Measurements from ENCODE around the gene HCFC1.

DNA sequence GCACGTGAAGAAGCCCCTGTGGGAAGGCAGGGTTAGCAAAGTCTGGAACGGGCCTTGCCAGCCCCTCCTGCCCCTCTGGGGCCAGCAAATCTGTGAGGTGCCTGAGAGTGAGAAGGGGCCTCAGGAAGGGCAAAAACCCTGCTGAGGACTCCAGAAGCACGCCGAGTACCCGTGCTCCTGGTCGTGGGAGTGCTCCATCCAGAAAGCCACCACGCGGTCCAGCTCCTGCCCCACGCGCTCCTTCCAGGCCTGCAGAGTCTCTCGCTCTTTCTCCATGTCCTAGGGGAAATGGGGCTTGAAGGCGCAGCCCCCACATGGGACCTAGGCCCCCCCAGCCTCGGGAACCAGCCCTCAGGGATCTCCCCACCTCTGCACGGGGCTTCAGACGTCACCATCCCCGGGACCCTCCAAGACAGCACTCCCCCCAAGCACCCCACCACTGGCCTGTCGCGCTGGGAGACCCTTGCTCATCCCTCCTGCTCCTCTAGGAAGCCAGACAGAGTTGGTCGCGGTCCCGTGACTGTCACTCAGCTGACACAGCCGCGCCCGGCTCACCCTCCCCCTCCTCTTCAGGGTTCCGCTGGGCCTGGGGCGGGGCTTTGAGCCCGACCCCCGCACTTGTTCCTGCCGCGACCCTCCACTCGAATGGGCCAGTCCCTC, 27.3 kb downstream of the HCFC1 start, which contains the start of gene RENBP:
- TF ChIP-seq CTCF (IDR thresholded peaks at IDR 0.05) (no peak), POLR2A (IDR thresholded peaks at IDR 0.05) (no peak), EP300 (IDR thresholded peaks at IDR 0.05) (no peak)

Measured in ovary (tissue), 3 donors.